C4-2B (cell line): ENCODE data around the gene RBM20.

Experiments
- H3K27ac ChIP-seq: fragments of 450-650 bp; 2 replicates; pipeline ENCODE4 v1.5.1; 2017
- CTCF ChIP-seq: fragments of 450-650 bp; conservative IDR thresholded peaks from 2 replicates; pipeline ENCODE4 v1.5.1; 2017; ENCODE audit warnings: mild to moderate bottlenecking
- ZFX ChIP-seq: fragments of 450-650 bp; IDR thresholded peaks from 2 replicates; pipeline ENCODE4 v1.6.1; 2017

Gene RBM20

GRCh38 chr10:110872145-110872983, 228.2 kb downstream of the RBM20 start:
- TF ChIP-seq ZFX (peak; percentile 71), CTCF (peak; percentile 29)
- H3K27ac ChIP-seq = peak overlapping the region; percentile 87

GRCh38 chr10:110872984-110873923, 229.1 kb downstream of the RBM20 start:
- no peak for TF ChIP-seq ZFX
- no peak for TF ChIP-seq CTCF
- H3K27ac ChIP-seq = peak overlapping the region; percentile 87

- TF ChIP-seq CTCF = no peak
- TF ChIP-seq ZFX = no peak
- no peak overlapping the region for H3K27ac ChIP-seq
Observed at GRCh38 chr10:110873951-110874350, 229.8 kb downstream of the RBM20 start.

- H3K27ac ChIP-seq = no peak overlapping the region
- TF ChIP-seq ZFX (no peak), CTCF (no peak)
Observed at GRCh38 chr10:110876000-110876399, 231.9 kb downstream of the RBM20 start.

GRCh38 chr10:110876788-110877187, 232.7 kb downstream of the RBM20 start:
- no peak overlapping the region for H3K27ac ChIP-seq
- TF ChIP-seq ZFX (no peak), CTCF (no peak)

- TF ChIP-seq CTCF = no peak
- TF ChIP-seq ZFX = no peak
- no peak overlapping the region for H3K27ac ChIP-seq
Observed at GRCh38 chr10:110880012-110880411, 235.9 kb downstream of the RBM20 start.

GRCh38 chr10:110881247-110881646, 237.1 kb downstream of the RBM20 start:
- H3K27ac ChIP-seq = no peak overlapping the region
- TF ChIP-seq ZFX (no peak), CTCF (no peak)
